Measurements from ENCODE around the gene SMARCA1.

SMARCA1 gene

DNA sequence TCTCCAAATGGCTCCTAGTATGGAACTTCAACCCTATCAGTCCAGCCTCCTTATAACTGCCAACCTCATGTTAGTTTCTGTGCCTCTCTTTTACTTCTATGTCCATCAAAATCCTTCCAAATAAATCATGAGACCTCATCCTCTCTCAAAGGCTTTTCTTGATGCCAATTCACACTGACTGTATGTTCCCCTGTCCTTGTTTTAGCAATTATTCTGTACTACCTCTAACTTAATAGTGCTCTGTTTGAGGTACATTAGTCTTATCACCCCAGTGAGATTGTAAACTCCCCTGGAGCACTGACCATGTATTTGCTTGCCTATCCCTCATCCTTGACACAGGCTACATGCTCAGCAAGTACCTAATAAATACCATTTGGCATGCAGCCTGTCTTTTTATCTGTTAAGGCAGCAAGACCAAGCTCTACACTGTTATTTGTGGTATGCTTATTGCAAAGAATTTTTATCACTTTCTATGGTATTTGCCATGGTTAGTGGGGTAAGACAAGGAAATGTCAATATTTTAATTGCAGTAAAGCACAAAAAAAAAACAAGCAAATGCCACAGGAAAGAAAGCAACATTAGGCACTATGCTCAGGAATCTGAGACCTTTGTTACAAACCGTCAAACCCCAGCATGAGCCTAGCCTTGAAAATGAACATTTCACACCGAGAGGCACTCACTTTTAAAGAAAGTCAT is 119.2 kb downstream of the SMARCA1 start:
- Histone ChIP-seq H3K4me3 (ENCODE audit: extremely low read depth, insufficient read depth, low read length, poor library complexity, severe bottlenecking) (no peak overlapping the region), H3K9me3 (ENCODE audit: control insufficient read depth, low read length) (no peaks in the 10 kb centered on the region), H3K4me1 (ENCODE audit: control insufficient read depth, insufficient read depth, low read length, poor library complexity, severe bottlenecking) (peaks cover 6% of the 10 kb centered on the region), H3K36me3 (ENCODE audit: control insufficient read depth, insufficient read depth, low read length) (no peaks in the 10 kb centered on the region), H3K27ac (ENCODE audit: low read depth, low read length, severe bottlenecking) (peak overlapping the region; percentile 16)
- WGBS, 2 experiments (ENCODE audit: insufficient coverage in 2 of 2): no CpG with 5 or more reads among the region's 2 CpGs

Data from mesodermal cell (in vitro differentiated cells).